Gastroesophageal sphincter (tissue), 4 donors: Measurements from ENCODE around the gene CASP4. TPM values are rescaled to one million over a fixed set of nuclear protein-coding genes. Genes with fewer than 3 reads are reported as not detected.

Source experiments
- ATAC-seq: fragments of 150-250 bp; one replicate; pipeline ENCODE4 v1.9.1; 2016; ENCODE audit warnings: mild to moderate bottlenecking, moderate library complexity
- H3K27ac ChIP-seq, 4 donors: fragments of 200-600 bp; sonication (generic) in 3 of 4; 1 replicate in 3 of 4; 2 replicates in 1 of 4; pipeline ENCODE4 v1.5.1; 2016 to 2019
- H3K27me3 ChIP-seq: fragments of 200-600 bp; sonication (generic); one replicate; pipeline ENCODE4 v1.5.1; 2019
- H3K36me3 ChIP-seq, 2 donors: fragments of 200-600 bp; sonication (generic); one replicate each; pipeline ENCODE4 v1.5.1; 2019; ENCODE audit warnings: control low read depth in 1 of 2
- H3K4me1 ChIP-seq, 3 donors: fragments of 200-600 bp; sonication (generic); 1 replicate in 2 of 3; 2 replicates in 1 of 3; pipeline ENCODE4 v1.5.1; 2016 to 2019; ENCODE audit warnings: control low read depth in 2 of 3
- H3K4me3 ChIP-seq, 2 donors: fragments of 200-600 bp; sonication (generic); one replicate each; pipeline ENCODE4 v1.5.1; 2019; ENCODE audit warnings: mild to moderate bottlenecking in 1 of 2, moderate library complexity in 1 of 2
- H3K9me3 ChIP-seq, 3 donors: fragments of 200-600 bp; sonication (generic); one replicate each; pipeline ENCODE4 v1.5.1; 2017 to 2019; ENCODE audit warnings: control low read depth in 2 of 3
- CTCF ChIP-seq, 4 experiments: fragments of 200-600 bp in 2 of 4; fragments of 450-650 bp in 2 of 4; sonication (generic) in 1 of 4; IDR thresholded peaks; one replicate each; pipeline ENCODE4 v1.5.1; 2017 to 2019; ENCODE audit warnings: antibody characterized with exemption in 4 of 4, mild to moderate bottlenecking in 2 of 4, moderate library complexity in 2 of 4
- EP300 ChIP-seq: sonication (generic); formaldehyde crosslinking; IDR thresholded peaks from one replicate; pipeline ENCODE4 v1.6.1; 2017; ENCODE audit warnings: antibody characterized with exemption, mild to moderate bottlenecking
- POLR2A ChIP-seq, 2 donors: fragments of 450-650 bp; IDR thresholded peaks; one replicate each; pipeline ENCODE4 v1.6.1; 2017; ENCODE audit warnings: antibody characterized with exemption in 2 of 2, mild to moderate bottlenecking in 2 of 2, moderate library complexity in 1 of 2
- POLR2AphosphoS5 ChIP-seq: sonication (generic); formaldehyde crosslinking; IDR thresholded peaks from one replicate; pipeline ENCODE4 v1.6.1; 2017; ENCODE audit warnings: antibody characterized with exemption
- WGBS, 2 donors: methylation state at CpG; one replicate each; pipeline ENCODE4 v1.1.5; 2018; ENCODE audit warnings: low coverage in 1 of 2; 5-methylcytosine and 5-hydroxymethylcytosine counted together
- total RNA-seq, 4 donors: library from RNA; depleted of rRNA; stranded (reverse); fragments of >200 nt; gene quantifications; one replicate each; pipeline ENCODE4 v1.1.0, GENCODE V29; 2016

The CASP4 gene
- total RNA-seq = 10 to 100 TPM; 30.0 to 86.6 (median 37.8) TPM

DNA sequence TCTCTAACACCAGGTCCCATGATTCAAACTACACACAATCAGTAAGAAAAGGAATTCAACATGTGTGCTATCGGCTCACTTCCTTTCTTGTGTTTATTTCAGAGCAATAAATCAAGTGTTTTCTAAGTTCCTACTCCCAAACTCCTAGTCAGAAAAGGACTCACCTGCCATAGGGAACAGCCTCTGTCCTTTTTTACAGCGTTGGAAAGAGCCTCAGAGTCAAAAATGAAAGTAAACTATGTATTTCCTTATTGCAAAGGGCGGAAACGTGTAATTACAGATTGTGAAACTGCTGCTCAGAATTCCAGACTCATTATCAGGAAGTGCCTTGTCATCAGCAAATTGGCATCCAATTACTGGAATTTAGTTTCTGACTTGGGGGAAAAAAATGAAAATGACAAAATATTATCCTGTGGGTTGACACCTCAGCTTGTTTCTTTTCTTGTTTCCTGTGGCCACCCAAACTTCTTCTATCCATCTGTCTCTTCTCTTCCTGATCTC is at the start of gene CASP4:
Gene CASP4, minus strand, starts transcription at position 220 of the 501 bp plus-strand sequence. Its CDS starts 49 bp downstream, at position 171.
- H3K4me3 ChIP-seq = peak within 1 kb of the TSS; percentile 55 to 99
- 0 to 8% methylated on average over 4 of the region's 4 CpGs for WGBS, 2 donors
- H3K36me3 ChIP-seq = no peaks in the 10 kb centered on the region
- peaks cover 0 to 17% (median 5%) of the 10 kb centered on the region in 3 donors for H3K4me1 ChIP-seq
- no peak for TF ChIP-seq POLR2A (IDR thresholded peaks at IDR 0.05)
- TF ChIP-seq EP300 = no peak
- TF ChIP-seq CTCF (IDR thresholded peaks at IDR 0.05) = no peak
- peak; percentile 93 for TF ChIP-seq POLR2AphosphoS5
- peaks cover 0 to 15% (median 0%) of the 10 kb centered on the region in 3 donors for H3K9me3 ChIP-seq
- H3K27me3 ChIP-seq = no peaks in the 10 kb centered on the region
- peak within 1 kb of the TSS; percentile 75 to 80 (median 78) for H3K27ac ChIP-seq
- ATAC-seq = peak; percentile 83

DNA sequence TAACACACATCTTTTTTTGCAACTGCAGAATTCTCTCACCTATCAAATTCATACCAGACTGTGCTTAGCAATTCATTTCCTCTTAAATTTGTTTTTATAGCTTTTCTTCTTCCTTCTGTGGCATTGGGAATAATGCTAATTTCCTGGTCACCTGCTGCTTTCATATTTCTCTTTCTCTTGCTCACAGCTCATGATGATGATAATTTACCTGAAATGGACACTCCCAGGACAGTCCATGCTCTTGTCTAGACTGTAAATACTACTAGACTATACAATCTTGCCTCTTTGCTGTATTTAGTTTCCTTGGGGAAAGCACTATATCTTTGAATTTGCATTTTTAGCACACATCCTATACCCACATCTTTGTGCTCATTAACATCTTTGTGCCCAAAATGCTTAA is 39.1 kb upstream of the CASP4 start:
- Histone ChIP-seq H3K27ac (no peak overlapping the region), H3K9me3 (no peaks in the 10 kb centered on the region), H3K4me3 (no peak overlapping the region), H3K4me1 (no peaks in the 10 kb centered on the region), H3K27me3 (no peaks in the 10 kb centered on the region), H3K36me3 (no peaks in the 10 kb centered on the region)
- no peak for TF ChIP-seq POLR2A (IDR thresholded peaks at IDR 0.05)
- TF ChIP-seq EP300 = no peak
- no peak for TF ChIP-seq POLR2AphosphoS5
- TF ChIP-seq CTCF (IDR thresholded peaks at IDR 0.05) = no peak
- ATAC-seq = no peak

DNA sequence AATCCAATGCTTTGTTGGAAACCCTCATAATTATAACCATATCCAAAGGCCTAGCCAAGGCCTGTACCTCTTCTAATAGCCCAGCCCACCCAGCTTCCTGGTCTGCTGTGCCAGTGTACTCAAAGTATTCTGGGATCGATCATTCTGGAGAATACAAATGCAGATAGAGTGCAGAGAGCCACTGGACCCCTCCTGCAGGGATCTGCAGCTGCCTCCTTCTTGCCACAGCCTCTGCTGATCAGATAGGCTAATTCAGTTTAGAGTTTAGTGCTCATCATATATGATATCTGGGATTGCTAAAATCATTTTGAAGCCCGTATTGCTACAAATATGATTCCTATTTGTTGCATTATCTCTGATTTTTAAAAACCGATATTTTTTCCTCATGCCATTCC is 37.1 kb upstream of the CASP4 start:
- Histone ChIP-seq H3K27ac (no peak overlapping the region), H3K4me1 (no peaks in the 10 kb centered on the region), H3K9me3 (no peaks in the 10 kb centered on the region), H3K27me3 (no peaks in the 10 kb centered on the region), H3K36me3 (no peaks in the 10 kb centered on the region), H3K4me3 (no peak overlapping the region)
- WGBS, 2 donors = 75 to 97% methylated on average over 3 of the region's 3 CpGs
- no peak for ATAC-seq
- TF ChIP-seq CTCF (IDR thresholded peaks at IDR 0.05) = no peak
- no peak for TF ChIP-seq POLR2A (IDR thresholded peaks at IDR 0.05)
- no peak for TF ChIP-seq EP300
- TF ChIP-seq POLR2AphosphoS5 = no peak

- no peak overlapping the region for H3K27ac ChIP-seq
- H3K4me3 ChIP-seq = no peak overlapping the region
- no peak for TF ChIP-seq POLR2AphosphoS5
- TF ChIP-seq POLR2A (IDR thresholded peaks at IDR 0.05) = no peak
- TF ChIP-seq CTCF (IDR thresholded peaks at IDR 0.05) = no peak
- TF ChIP-seq EP300 = no peak
- peak; percentile 83 for ATAC-seq
- WGBS, 2 donors = 65% methylated on average over 3 of the region's 3 CpGs
- no peaks in the 10 kb centered on the region for H3K4me1 ChIP-seq
- H3K27me3 ChIP-seq = no peaks in the 10 kb centered on the region
- H3K36me3 ChIP-seq = no peaks in the 10 kb centered on the region
- no peaks in the 10 kb centered on the region for H3K9me3 ChIP-seq
Measured at GRCh38 chr11:105004021-105004420, 35.6 kb upstream of the CASP4 start.

GRCh38 chr11:105003151-105003550 is 34.8 kb upstream of the CASP4 start:
- H3K4me3 ChIP-seq = no peak overlapping the region
- 54 to 73% methylated on average over 2 of the region's 2 CpGs for WGBS, 2 donors
- TF ChIP-seq POLR2AphosphoS5 (no peak), EP300 (no peak), POLR2A (IDR thresholded peaks at IDR 0.05) (no peak), CTCF (IDR thresholded peaks at IDR 0.05) (no peak)
- H3K4me1 ChIP-seq = no peaks in the 10 kb centered on the region
- H3K27me3 ChIP-seq = no peaks in the 10 kb centered on the region
- H3K9me3 ChIP-seq = no peaks in the 10 kb centered on the region
- no peak overlapping the region for H3K27ac ChIP-seq
- ATAC-seq = no peak
- no peaks in the 10 kb centered on the region for H3K36me3 ChIP-seq
